SK-N-SH treated with all-trans-retinoic acid at 6 μM for 48 hours (cell line): ENCODE results near the gene SKAP2.

Experiments
- ATAC-seq: fragments of 200-7000 bp; cut with Tn5 transposase; 3 replicates; pipeline ENCODE4 v1.9.1; 2020; ENCODE audit warnings: mild to moderate bottlenecking, moderate library complexity
- ARNTL ChIP-seq: fragments of 450-650 bp; formaldehyde crosslinking; IDR thresholded peaks from 2 replicates; pipeline ENCODE4 v1.5.0; 2020; ENCODE audit warnings: low read depth, mild to moderate bottlenecking, moderate library complexity, borderline replicate concordance
- BACH2 ChIP-seq: fragments of 250-450 bp; sonication (Bioruptor Pico); IDR thresholded peaks from 2 replicates; pipeline ENCODE4 v1.9.0; 2021; ENCODE audit warnings: mild to moderate bottlenecking, borderline replicate concordance
- CREB5 ChIP-seq: fragments of 250-450 bp; sonication (Bioruptor Pico); IDR thresholded peaks from 2 replicates; pipeline ENCODE4 v1.5.1; 2020; ENCODE audit warnings: low read depth, mild to moderate bottlenecking, moderate library complexity
- CSDC2 ChIP-seq: fragments of 250-450 bp; sonication (Bioruptor Pico); IDR thresholded peaks from 2 replicates; pipeline ENCODE4 v1.5.0; 2020; ENCODE audit warnings: mild to moderate bottlenecking, moderate library complexity
- CSRNP3 ChIP-seq: fragments of 250-450 bp; sonication (Bioruptor Pico); IDR thresholded peaks from 2 replicates; pipeline ENCODE4 v1.5.1; 2021; ENCODE audit warnings: mild to moderate bottlenecking, moderate library complexity
- ESRRG ChIP-seq: fragments of 250-450 bp; sonication (Bioruptor Pico); IDR thresholded peaks from 2 replicates; pipeline ENCODE4 v1.6.1; 2021; ENCODE audit warnings: mild to moderate bottlenecking
- GLIS3 ChIP-seq: fragments of 250-450 bp; sonication (Bioruptor Pico); IDR thresholded peaks from 2 replicates; pipeline ENCODE4 v1.5.0; 2020; ENCODE audit warnings: mild to moderate bottlenecking, moderate library complexity
- ISL1 ChIP-seq: fragments of 250-450 bp; sonication (Bioruptor Pico); IDR thresholded peaks from 2 replicates; pipeline ENCODE4 v2.1.2; 2022; ENCODE audit warnings: mild to moderate bottlenecking, moderate library complexity
- OSR1 ChIP-seq: fragments of 250-450 bp; sonication (Bioruptor Pico); IDR thresholded peaks from 2 replicates; pipeline ENCODE4 v1.8.0; 2022; ENCODE audit warnings: moderate library complexity, mild to moderate bottlenecking, inconsistent platforms
- PATZ1 ChIP-seq: fragments of 250-450 bp; sonication (Bioruptor Pico); IDR thresholded peaks from 2 replicates; pipeline ENCODE4 v1.8.0; 2020; ENCODE audit warnings: mild to moderate bottlenecking, moderate library complexity, borderline replicate concordance
- POU6F1 ChIP-seq: fragments of 250-450 bp; sonication (Bioruptor Pico); IDR thresholded peaks from 2 replicates; pipeline ENCODE4 v1.8.0; 2021; ENCODE audit warnings: low read depth, mild to moderate bottlenecking, moderate library complexity, borderline replicate concordance
- PPARA ChIP-seq: fragments of 250-450 bp; sonication (Bioruptor Pico); IDR thresholded peaks from 2 replicates; pipeline ENCODE4 v1.5.0; 2020; ENCODE audit warnings: mild to moderate bottlenecking, borderline replicate concordance
- RARB ChIP-seq: fragments of 250-450 bp; sonication (Bioruptor Pico); IDR thresholded peaks from 2 replicates; pipeline ENCODE4 v1.8.0; 2021; ENCODE audit warnings: mild to moderate bottlenecking, moderate library complexity
- SNAI2 ChIP-seq: fragments of 250-450 bp; sonication (Bioruptor Pico); IDR thresholded peaks from 2 replicates; pipeline ENCODE4 v1.5.0; 2020; ENCODE audit warnings: mild to moderate bottlenecking, moderate library complexity
- TSHZ2 ChIP-seq: fragments of 250-450 bp; sonication (Bioruptor Pico); IDR thresholded peaks from 2 replicates; pipeline ENCODE4 v1.5.0; 2020; ENCODE audit warnings: mild to moderate bottlenecking, moderate library complexity
- ZC3H10 ChIP-seq: fragments of 250-450 bp; sonication (Bioruptor Pico); IDR thresholded peaks from 2 replicates; pipeline ENCODE4 v1.5.1; 2021; ENCODE audit warnings: mild to moderate bottlenecking, moderate library complexity
- ZFP3 ChIP-seq: fragments of 250-450 bp; sonication (Bioruptor Pico); IDR thresholded peaks from 2 replicates; pipeline ENCODE4 v1.5.0; 2020; ENCODE audit warnings: mild to moderate bottlenecking, moderate library complexity
- ZFP30 ChIP-seq: fragments of 450-650 bp; formaldehyde crosslinking; IDR thresholded peaks from 2 replicates; pipeline ENCODE4 v1.5.0; 2022; ENCODE audit warnings: mild to moderate bottlenecking, moderate library complexity
- ZNF565 ChIP-seq: fragments of 450-650 bp; formaldehyde crosslinking; conservative IDR thresholded peaks from 2 replicates; pipeline ENCODE4 v1.5.0; 2020; ENCODE audit warnings: low read depth, mild to moderate bottlenecking, moderate library complexity
- ZNF70 ChIP-seq: fragments of 450-650 bp; formaldehyde crosslinking; IDR thresholded peaks from 2 replicates; pipeline ENCODE4 v1.5.0; 2020; ENCODE audit warnings: mild to moderate bottlenecking, moderate library complexity
- ZNF8 ChIP-seq: fragments of 450-650 bp; formaldehyde crosslinking; IDR thresholded peaks from 2 replicates; pipeline ENCODE4 v1.5.0; 2020; ENCODE audit warnings: mild to moderate bottlenecking, moderate library complexity

Gene SKAP2

GRCh38 chr7:26718063-26718462 lies 146.3 kb downstream of the SKAP2 start:
- no peak for ATAC-seq
- TF ChIP-seq ZFP30 (no peak), ZNF70 (no peak), RARB (no peak), PPARA (no peak), PATZ1 (CRISPR knock-in tag) (no peak), ZNF8 (CRISPR knock-in tag) (no peak), ZNF565 (CRISPR knock-in tag) (no peak), ESRRG (no peak), TSHZ2 (no peak), CREB5 (no peak)

GRCh38 chr7:26714438-26714837 lies 150.0 kb downstream of the SKAP2 start:
- no peak for TF ChIP-seq ZFP3 (CRISPR knock-in tag)
- no peak for TF ChIP-seq ARNTL
- TF ChIP-seq BACH2 (CRISPR knock-in tag), result no peak
- no peak for TF ChIP-seq POU6F1 (CRISPR knock-in tag)
- no peak for TF ChIP-seq SNAI2
- no peak for TF ChIP-seq RARB
- no peak for TF ChIP-seq GLIS3 (CRISPR knock-in tag)
- no peak for TF ChIP-seq ZNF8 (CRISPR knock-in tag)
- TF ChIP-seq ISL1, result no peak
- TF ChIP-seq ZNF70, result no peak
- no peak for TF ChIP-seq PPARA
- TF ChIP-seq ZFP30, result no peak
- no peak for TF ChIP-seq CREB5
- no peak for TF ChIP-seq OSR1 (CRISPR knock-in tag)
- TF ChIP-seq PATZ1 (CRISPR knock-in tag), result no peak
- no peak for TF ChIP-seq ZC3H10
- no peak for TF ChIP-seq CSRNP3 (CRISPR knock-in tag)
- no peak for TF ChIP-seq ZNF565 (CRISPR knock-in tag)
- no peak for TF ChIP-seq CSDC2
- no peak for TF ChIP-seq ESRRG
- ATAC-seq, result no peak
